Mesothelial cell of epicardium (in vitro differentiated cells): ENCODE measurements around the gene CDK18. TPM values are rescaled to one million over a fixed set of nuclear protein-coding genes. Genes with fewer than 3 reads are reported as not detected.

Source experiments
- DNase-seq, 2 experiments: peaks; one replicate each; pipeline ENCODE4 v3.0.0; 2021; ENCODE audit warnings: low spot score in 2 of 2; ENCODE audit not compliant: unreplicated experiment in 2 of 2
- H3K27ac Mint-ChIP-seq: 2 replicates; pipeline ENCODE4 v1.8.0; 2021; ENCODE audit warnings: mixed read lengths
- H3K27me3 Mint-ChIP-seq: 2 replicates; pipeline ENCODE4 v1.8.0; 2021; ENCODE audit warnings: low read depth, mixed read lengths
- H3K36me3 Mint-ChIP-seq: 2 replicates; pipeline ENCODE4 v1.8.0; 2021; ENCODE audit warnings: mixed read lengths
- H3K4me1 Mint-ChIP-seq: 2 replicates; pipeline ENCODE4 v1.8.0; 2021; ENCODE audit warnings: mixed read lengths
- H3K4me3 Mint-ChIP-seq: 2 replicates; pipeline ENCODE4 v1.8.0; 2021; ENCODE audit warnings: mild to moderate bottlenecking, moderate library complexity, mixed read lengths
- H3K9me3 Mint-ChIP-seq: 2 replicates; pipeline ENCODE4 v1.8.0; 2021; ENCODE audit warnings: mixed read lengths
- CTCF ChIP-seq: fragments of 200-600 bp; sonication (generic); IDR thresholded peaks from one replicate; pipeline ENCODE4 v1.5.0; 2021; ENCODE audit warnings: antibody characterized with exemption; ENCODE audit not compliant: unreplicated experiment
- total RNA-seq: library from RNA; stranded (reverse); gene quantifications from 3 replicates; pipeline ENCODE4 v1.2.1, GENCODE V29; 2021

CDK18 gene
- total RNA-seq, 1 donor from 2014 or later = 28.7 TPM

- Mint-ChIP-seq H3K27ac (peak overlapping the region; percentile 0), H3K9me3 (no peaks in the 10 kb centered on the region), H3K4me1 (peaks cover 39% of the 10 kb centered on the region), H3K36me3 (no peaks in the 10 kb centered on the region), H3K27me3 (peaks cover under 1% of the 10 kb centered on the region), H3K4me3 (no peak overlapping the region)
- DNase-seq = no peak
- no peak for TF ChIP-seq CTCF
These were observed 1.5 kb upstream of the CDK18 start for GRCh38 chr1:205502992-205503391.

GRCh38 chr1:205505076-205505729 is 734 bp downstream of the CDK18 start:
- TF ChIP-seq CTCF = no peak
- Mint-ChIP-seq H3K9me3 (no peaks in the 10 kb centered on the region), H3K27ac (peak overlapping the region; percentile 54), H3K4me1 (peaks cover 41% of the 10 kb centered on the region), H3K4me3 (peak overlapping the region; percentile 73), H3K36me3 (no peaks in the 10 kb centered on the region), H3K27me3 (no peaks in the 10 kb centered on the region)
- no peak for DNase-seq

- peak overlapping the region; percentile 73 for H3K4me3 Mint-ChIP-seq
- no peaks in the 10 kb centered on the region for H3K36me3 Mint-ChIP-seq
- peak overlapping the region; percentile 30 for H3K27ac Mint-ChIP-seq
- TF ChIP-seq CTCF = no peak
- H3K4me1 Mint-ChIP-seq = peaks cover 36% of the 10 kb centered on the region
- H3K27me3 Mint-ChIP-seq = no peaks in the 10 kb centered on the region
- no peak for DNase-seq
- no peaks in the 10 kb centered on the region for H3K9me3 Mint-ChIP-seq
These were observed 1.3 kb downstream of the CDK18 start for GRCh38 chr1:205505791-205506190.

GRCh38 chr1:205506409-205507200 is 2.1 kb downstream of the CDK18 start:
- peak overlapping the region; percentile 9 for H3K27ac Mint-ChIP-seq
- no peaks in the 10 kb centered on the region for H3K36me3 Mint-ChIP-seq
- peaks cover 33% of the 10 kb centered on the region for H3K4me1 Mint-ChIP-seq
- H3K27me3 Mint-ChIP-seq = no peaks in the 10 kb centered on the region
- peak overlapping the region; percentile 51 for H3K4me3 Mint-ChIP-seq
- no peaks in the 10 kb centered on the region for H3K9me3 Mint-ChIP-seq
- TF ChIP-seq CTCF = no peak
- DNase-seq = no peak

DNA sequence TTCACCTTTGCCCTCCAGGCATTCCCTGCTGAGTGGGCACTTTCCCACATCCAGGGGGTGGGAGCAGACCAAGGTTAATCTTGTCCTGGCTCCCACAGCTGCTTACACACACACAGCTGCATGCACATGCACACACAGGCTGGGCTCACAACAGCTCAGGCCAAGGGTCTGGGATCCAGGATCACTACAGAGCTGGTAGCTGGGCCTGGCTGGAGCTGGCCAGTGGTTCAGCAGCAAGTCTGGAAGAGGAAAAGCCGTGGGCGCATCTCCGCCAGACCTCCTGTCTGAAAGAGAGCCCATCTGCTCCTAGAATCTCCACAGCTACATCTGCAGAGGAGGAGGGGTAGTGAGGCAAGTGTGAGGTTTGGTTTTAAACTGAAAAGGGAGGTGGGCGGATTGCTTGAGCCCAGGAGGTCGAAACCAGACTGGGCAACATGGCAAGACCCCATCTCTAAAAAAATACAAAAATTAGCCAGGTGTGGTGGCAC is 3.8 kb downstream of the CDK18 start:
- peaks cover 37% of the 10 kb centered on the region for H3K4me1 Mint-ChIP-seq
- no peak overlapping the region for H3K27ac Mint-ChIP-seq
- DNase-seq = no peak
- TF ChIP-seq CTCF = no peak
- no peaks in the 10 kb centered on the region for H3K36me3 Mint-ChIP-seq
- no peaks in the 10 kb centered on the region for H3K27me3 Mint-ChIP-seq
- no peaks in the 10 kb centered on the region for H3K9me3 Mint-ChIP-seq
- H3K4me3 Mint-ChIP-seq = no peak overlapping the region
